Measurements from ENCODE around the gene FHOD1.

The FHOD1 gene

GRCh38 chr16:67247192-67248072 is at the start of gene FHOD1:
TSS of gene FHOD1 (minus strand) at chr16:67247481. CDS start at chr16:67247410, 71 bp downstream.
- peak; percentile 61 to 85 for DNase-seq

GRCh38 chr16:67296420-67296819 is 49.1 kb upstream of the FHOD1 start:
- DNase-seq = no peak

GRCh38 chr16:67294938-67295361 is 47.7 kb upstream of the FHOD1 start:
- no peak for DNase-seq

GRCh38 chr16:67294171-67294757 is 47.0 kb upstream of the FHOD1 start:
- DNase-seq = no peak

GRCh38 chr16:67291461-67291860 is 44.2 kb upstream of the FHOD1 start:
- no peak for DNase-seq

- no peak for DNase-seq
Observed at GRCh38 chr16:67287960-67288359, 40.7 kb upstream of the FHOD1 start.

GRCh38 chr16:67286441-67287235 is 39.4 kb upstream of the FHOD1 start:
- no peak for DNase-seq

GRCh38 chr16:67284699-67285646 is 37.7 kb upstream of the FHOD1 start:
- DNase-seq = no peak

GRCh38 chr16:67283826-67284555 is 36.7 kb upstream of the FHOD1 start:
- no peak for DNase-seq

GRCh38 chr16:67283039-67283825 is 36.0 kb upstream of the FHOD1 start:
- no peak for DNase-seq

- no peak for DNase-seq
Observed at GRCh38 chr16:67282447-67282805, 35.1 kb upstream of the FHOD1 start.

GRCh38 chr16:67281536-67282446 is 34.5 kb upstream of the FHOD1 start:
- DNase-seq = no peak

- no peak for DNase-seq
Observed at GRCh38 chr16:67280090-67281015, 33.1 kb upstream of the FHOD1 start.

- peak; percentile 49 to 74 for DNase-seq
Observed at GRCh38 chr16:67279296-67280089, 32.2 kb upstream of the FHOD1 start, which contains the start of gene PLEKHG4. TSS of gene PLEKHG4 (plus strand) at chr16:67279532. CDS start at chr16:67280045, 513 bp downstream.

GRCh38 chr16:67278773-67279295 is 31.6 kb upstream of the FHOD1 start:
- no peak for DNase-seq

- DNase-seq = peak in 1 of 2 experiments; percentile 11
Observed at GRCh38 chr16:67277999-67278772, 30.9 kb upstream of the FHOD1 start.
